H1 (cell line): ENCODE data around the gene PHC1.

Experiments used
- CTCF ChIP-seq, 3 experiments: IDR thresholded peaks; 1 replicate in 2 of 3; 2 replicates in 1 of 3; pipeline versions ENCODE4 v1.5.1 to v1.6.1; 2011; ENCODE audit warnings: low read length in 3 of 3, mild to moderate bottlenecking in 3 of 3, inconsistent platforms in 2 of 3, low read depth in 1 of 3, moderate library complexity in 1 of 3; ENCODE audit not compliant: insufficient read depth in 1 of 3; ENCODE audit errors: control extremely low read depth in 1 of 3
- EP300 ChIP-seq, 2 experiments: IDR thresholded peaks; 1 replicate in 1 of 2; 2 replicates in 1 of 2; pipeline ENCODE4 v1.6.1; 2011 to 2012; ENCODE audit warnings: low read depth in 2 of 2, low read length in 2 of 2, mild to moderate bottlenecking in 2 of 2, borderline replicate concordance in 1 of 2, inconsistent platforms in 1 of 2, moderate library complexity in 1 of 2
- RFX5 ChIP-seq: IDR thresholded peaks from 2 replicates; pipeline ENCODE4 v1.6.1; 2011; ENCODE audit warnings: low read depth, low read length, improper control_type of control experiment, borderline replicate concordance

- TF ChIP-seq EP300 (IDR thresholded peaks at IDR 0.05; ENCODE audit: borderline replicate concordance in 1 of 2, low read depth in 2 of 2, low read length in 2 of 2), result no peak
- TF ChIP-seq CTCF (IDR thresholded peaks at IDR 0.05; ENCODE audit: control extremely low read depth in 1 of 3, insufficient read depth in 1 of 3, low read depth in 1 of 3, low read length in 3 of 3), result no peak
- no peak for TF ChIP-seq RFX5
These were observed 55.6 kb downstream of the PHC1 start for GRCh38 chr12:8969861-8970411.
